WTC11 (cell line): ENCODE measurements around the gene TMEM92. TPM values are rescaled to one million over a fixed set of nuclear protein-coding genes. Genes with fewer than 3 reads are reported as not detected.

Experiments
- ATAC-seq: fragments of 200-7000 bp; cut with Tn5 transposase; 2 replicates; pipeline ENCODE4 v1.10.0; 2021; ENCODE audit warnings: mild to moderate bottlenecking, moderate library complexity
- CTCF ChIA-PET: fragments of 300-600 bp; sonication (Branson Sonifier 250); formaldehyde crosslinking; loops from one replicate; lab custom pipeline; 2021; ENCODE audit warnings: antibody characterized with exemption; lab: Charles Lee
- POLR2A ChIA-PET: fragments of 350-600 bp; sonication (Branson Sonifier 250); formaldehyde crosslinking; loops from one replicate; lab custom pipeline; 2021; ENCODE audit warnings: antibody characterized with exemption; lab: Charles Lee
- DNase-seq: peaks from one replicate; pipeline ENCODE4 v3.0.0; 2021; ENCODE audit warnings: low spot score
- H3K27ac Mint-ChIP-seq: 2 replicates; pipeline ENCODE4 v1.8.0; 2021; ENCODE audit warnings: mixed read lengths
- H3K27me3 Mint-ChIP-seq: 2 replicates; pipeline ENCODE4 v1.8.0; 2021; ENCODE audit warnings: low read depth, mild to moderate bottlenecking, moderate library complexity, mixed read lengths
- H3K36me3 Mint-ChIP-seq: 2 replicates; pipeline ENCODE4 v1.8.0; 2021; ENCODE audit warnings: mixed read lengths
- H3K4me1 Mint-ChIP-seq: 2 replicates; pipeline ENCODE4 v1.8.0; 2022; ENCODE audit warnings: mixed read lengths
- H3K4me3 Mint-ChIP-seq: 2 replicates; pipeline ENCODE4 v1.8.0; 2021; ENCODE audit warnings: mild to moderate bottlenecking, moderate library complexity, mixed read lengths
- H3K9me3 Mint-ChIP-seq: 2 replicates; pipeline ENCODE4 v1.8.0; 2021; ENCODE audit warnings: mixed read lengths
- ATF2 ChIP-seq: sonication (generic); formaldehyde crosslinking; IDR thresholded peaks from 2 replicates; pipeline ENCODE4 v1.8.1; 2022; ENCODE audit warnings: low read depth, missing genetic modification reagents, borderline replicate concordance
- ATF3 ChIP-seq: sonication (generic); formaldehyde crosslinking; conservative IDR thresholded peaks from 2 replicates; pipeline ENCODE4 v1.8.1; 2022; ENCODE audit warnings: mild to moderate bottlenecking, missing genetic modification reagents
- CBFB ChIP-seq: sonication (generic); formaldehyde crosslinking; IDR thresholded peaks from 2 replicates; pipeline ENCODE4 v1.8.1; 2022; ENCODE audit warnings: mild to moderate bottlenecking, low read depth, missing genetic modification reagents
- E2F1 ChIP-seq: sonication (generic); formaldehyde crosslinking; IDR thresholded peaks from 2 replicates; pipeline ENCODE4 v1.8.0; 2022; ENCODE audit warnings: mild to moderate bottlenecking, missing genetic modification reagents
- EMX1 ChIP-seq: fragments of 250-450 bp; sonication (Bioruptor Pico); IDR thresholded peaks from 2 replicates; pipeline ENCODE4 v1.8.0; 2021; ENCODE audit warnings: mild to moderate bottlenecking
- FOXK1 ChIP-seq: sonication (generic); formaldehyde crosslinking; IDR thresholded peaks from 2 replicates; pipeline ENCODE4 v1.8.0; 2022; ENCODE audit warnings: mild to moderate bottlenecking, moderate library complexity, missing genetic modification reagents
- FOXP4 ChIP-seq: sonication (generic); formaldehyde crosslinking; IDR thresholded peaks from 2 replicates; pipeline ENCODE4 v1.8.0; 2022; ENCODE audit warnings: mild to moderate bottlenecking, missing genetic modification reagents
- HMGA2 ChIP-seq: fragments of 250-450 bp; sonication (Bioruptor Pico); IDR thresholded peaks from 2 replicates; pipeline ENCODE4 v1.4.0; 2021; ENCODE audit warnings: mild to moderate bottlenecking, moderate library complexity
- MLX ChIP-seq: sonication (generic); formaldehyde crosslinking; IDR thresholded peaks from 2 replicates; pipeline ENCODE4 v1.8.1; 2023; ENCODE audit warnings: mild to moderate bottlenecking, missing genetic modification reagents, moderate library complexity
- NFYB ChIP-seq: sonication (generic); formaldehyde crosslinking; conservative IDR thresholded peaks from 2 replicates; pipeline ENCODE4 v1.8.0; 2022; ENCODE audit warnings: low read depth, missing genetic modification reagents
- NR1H2 ChIP-seq: sonication (generic); formaldehyde crosslinking; IDR thresholded peaks from 2 replicates; pipeline ENCODE4 v1.9.0; 2021; ENCODE audit warnings: mild to moderate bottlenecking, moderate library complexity, missing genetic modification reagents
- NR2C2 ChIP-seq: sonication (generic); formaldehyde crosslinking; IDR thresholded peaks from 2 replicates; pipeline ENCODE4 v1.8.0; 2022; ENCODE audit warnings: mild to moderate bottlenecking, missing genetic modification reagents
- PRDM15 ChIP-seq: sonication (generic); formaldehyde crosslinking; IDR thresholded peaks from 2 replicates; pipeline ENCODE4 v1.8.0; 2022; ENCODE audit warnings: missing genetic modification reagents
- SMAD4 ChIP-seq: sonication (generic); formaldehyde crosslinking; IDR thresholded peaks from 2 replicates; pipeline ENCODE4 v1.8.0; 2022; ENCODE audit warnings: mild to moderate bottlenecking, missing genetic modification reagents
- STAT6 ChIP-seq: sonication (generic); formaldehyde crosslinking; conservative IDR thresholded peaks from 2 replicates; pipeline ENCODE4 v1.8.1; 2023; ENCODE audit warnings: mild to moderate bottlenecking, low read depth, missing genetic modification reagents, moderate library complexity
- TEAD1 ChIP-seq: sonication (generic); formaldehyde crosslinking; IDR thresholded peaks from 2 replicates; pipeline ENCODE4 v1.8.0; 2022; ENCODE audit warnings: mild to moderate bottlenecking, missing genetic modification reagents
- USF2 ChIP-seq: sonication (generic); formaldehyde crosslinking; IDR thresholded peaks from 2 replicates; pipeline ENCODE4 v1.8.1; 2023; ENCODE audit warnings: mild to moderate bottlenecking, missing genetic modification reagents, moderate library complexity
- ZNF121 ChIP-seq: sonication (generic); formaldehyde crosslinking; IDR thresholded peaks from 2 replicates; pipeline ENCODE4 v1.8.0; 2023; ENCODE audit warnings: missing genetic modification reagents
- ZNF232 ChIP-seq: sonication (generic); formaldehyde crosslinking; IDR thresholded peaks from 2 replicates; pipeline ENCODE4 v1.8.0; 2022; ENCODE audit warnings: mild to moderate bottlenecking, missing genetic modification reagents
- ZNF423 ChIP-seq: fragments of 250-450 bp; sonication (Bioruptor Pico); IDR thresholded peaks from 2 replicates; pipeline ENCODE4 v2.1.2; 2022; ENCODE audit warnings: mild to moderate bottlenecking, moderate library complexity
- total RNA-seq: library from RNA; stranded (reverse); gene quantifications from 3 replicates; pipeline ENCODE4 v1.2.3, GENCODE V29; 2021

Gene TMEM92
- total RNA-seq, 1 experiment from 2014 or later, result 9.8 TPM

GRCh38 chr17:50266384-50267073, 7.7 kb upstream of the TMEM92 start (continued):
- TF ChIP-seq USF2 (CRISPR knock-in tag) (no peak), TEAD1 (CRISPR knock-in tag) (no peak), FOXP4 (no peak), ZNF232 (CRISPR knock-in tag) (no peak), NR2C2 (CRISPR knock-in tag) (no peak), NR1H2 (CRISPR knock-in tag) (no peak)

- Mint-ChIP-seq H3K4me1 (peaks cover 33% of the 10 kb centered on the region), H3K27ac (no peak overlapping the region), H3K36me3 (no peaks in the 10 kb centered on the region), H3K27me3 (peaks cover 5% of the 10 kb centered on the region), H3K9me3 (no peaks in the 10 kb centered on the region), H3K4me3 (no peak overlapping the region)
- ATAC-seq, result no peak
- POLR2A ChIA-PET, result no interaction called here
- CTCF ChIA-PET, result interaction anchor here (1.6 to 11.9 kb wide), 2 partner anchors 47 to 60 kb away, joined by 4 to 514 read pairs; partner anchors contain the start of gene COL1A1
- no peak for DNase-seq
- TF ChIP-seq EMX1 (CRISPR knock-in tag) (no peak), ATF2 (CRISPR knock-in tag) (no peak), ZNF121 (CRISPR knock-in tag) (no peak), MLX (CRISPR knock-in tag) (no peak), SMAD4 (CRISPR knock-in tag) (no peak), ZNF232 (CRISPR knock-in tag) (no peak), CBFB (CRISPR knock-in tag) (no peak), ATF3 (CRISPR knock-in tag) (no peak), ZNF423 (no peak), STAT6 (CRISPR knock-in tag) (no peak), HMGA2 (no peak), NFYB (CRISPR knock-in tag) (no peak), PRDM15 (CRISPR knock-in tag) (no peak), E2F1 (CRISPR knock-in tag) (no peak), FOXK1 (CRISPR knock-in tag) (no peak)
These were observed 7.0 kb upstream of the TMEM92 start for GRCh38 chr17:50267074-50267841.
